A549 (cell line): ENCODE measurements around the gene CCDC40. TPM values are rescaled to one million over a fixed set of nuclear protein-coding genes. Genes with fewer than 3 reads are reported as not detected.

ENCODE experiments used
- ATAC-seq, 2 experiments: fragments of 200-7000 bp in 1 of 2; fragments of >200 bp in 1 of 2; cut with Nextera tagmentation in 1 of 2; cut with Tn5 transposase in 1 of 2; 3 replicates each; pipeline versions ENCODE4 v1.8.0 to v1.9.1; 2018 to 2020; ENCODE audit warnings: mild to moderate bottlenecking in 1 of 2, moderate library complexity in 1 of 2
- CTCF ChIA-PET: fragments of 300-600 bp; sonication (Branson Sonifier 250); formaldehyde crosslinking; extraction: SDS; loops from one replicate; lab custom pipeline; 2021; ENCODE audit warnings: antibody characterized with exemption, inconsistent platforms; lab: Yijun Ruan, JAX
- POLR2A ChIA-PET: fragments of 350-600 bp; formaldehyde crosslinking; extraction: SDS; loops from one replicate; lab custom pipeline; 2021; ENCODE audit warnings: antibody characterized with exemption, inconsistent platforms; lab: Yijun Ruan, JAX
- DNase-seq, 2 experiments: peaks; one replicate each; pipeline versions ENCODE4 v3.0.0 to v3.0.0-alpha.2; 2011 to 2016; ENCODE audit warnings: low read depth in 1 of 2, low spot score in 1 of 2
- FAIRE-seq: peaks from 2 replicates; lab custom pipeline; 2011; peaks lifted over from hg19 to GRCh38; lab: Jason Lieb, UNC
- H3K27ac ChIP-seq, 2 experiments: fragments of >200 bp; sonication (Bioruptor Twin); formaldehyde crosslinking; 3 replicates each; pipeline ENCODE4 v1.5.1; 2016 to 2017
- H3K4me1 ChIP-seq: fragments of >200 bp; sonication (Bioruptor Twin); formaldehyde crosslinking; 3 replicates; pipeline ENCODE4 v1.6.1; 2016
- H3K4me2 ChIP-seq: fragments of >200 bp; sonication (Bioruptor Twin); formaldehyde crosslinking; 3 replicates; pipeline ENCODE4 v1.6.1; 2016
- H3K4me3 ChIP-seq: fragments of >200 bp; sonication (Bioruptor Twin); formaldehyde crosslinking; 3 replicates; pipeline ENCODE4 v1.5.1; 2016
- H3K9me3 ChIP-seq: fragments of >200 bp; sonication (Bioruptor Twin); formaldehyde crosslinking; 3 replicates; pipeline ENCODE4 v1.6.1; 2016
- CHD4 ChIP-seq: fragments of 200-600 bp; sonication (generic); IDR thresholded peaks from 2 replicates; pipeline ENCODE4 v1.6.1; 2016; ENCODE audit warnings: antibody characterized with exemption, mild to moderate bottlenecking, borderline replicate concordance
- EHF ChIP-seq: fragments of 250-450 bp; sonication (Bioruptor Pico); IDR thresholded peaks from 2 replicates; pipeline ENCODE4 v1.5.0; 2020; ENCODE audit warnings: mild to moderate bottlenecking
- EHMT2 ChIP-seq: fragments of 200-600 bp; sonication (generic); IDR thresholded peaks from 2 replicates; pipeline ENCODE4 v1.6.1; 2016; ENCODE audit warnings: antibody characterized with exemption, low read depth, mild to moderate bottlenecking, moderate library complexity
- EP300 ChIP-seq, 2 experiments: fragments of >200 bp; sonication (Bioruptor Twin); formaldehyde crosslinking; IDR thresholded peaks; 2 replicates in 1 of 2; 3 replicates in 1 of 2; pipeline ENCODE4 v1.6.1; 2016 to 2017
- ESRRA ChIP-seq: fragments of 150-350 bp; IDR thresholded peaks from 2 replicates; pipeline ENCODE4 v1.6.1; 2014; ENCODE audit warnings: mild to moderate bottlenecking, low read length, borderline replicate concordance
- FOXS1 ChIP-seq: fragments of 250-450 bp; sonication (Bioruptor Pico); IDR thresholded peaks from 2 replicates; pipeline ENCODE4 v1.5.0; 2020; ENCODE audit warnings: mild to moderate bottlenecking, moderate library complexity
- HDAC2 ChIP-seq: fragments of 200-600 bp; sonication (generic); IDR thresholded peaks from 2 replicates; pipeline ENCODE4 v1.6.1; 2016
- HEYL ChIP-seq: fragments of 250-450 bp; sonication (Bioruptor Pico); IDR thresholded peaks from 2 replicates; pipeline ENCODE4 v1.8.0; 2021; ENCODE audit warnings: mild to moderate bottlenecking, moderate library complexity
- HOXA7 ChIP-seq: fragments of 250-450 bp; sonication (Bioruptor Pico); IDR thresholded peaks from 2 replicates; pipeline ENCODE4 v1.5.0; 2020; ENCODE audit warnings: mild to moderate bottlenecking, moderate library complexity
- HOXB13 ChIP-seq: fragments of 250-450 bp; sonication (Bioruptor Pico); IDR thresholded peaks from 2 replicates; pipeline ENCODE4 v1.5.0; 2020; ENCODE audit warnings: low read depth, mild to moderate bottlenecking, moderate library complexity
- HOXB5 ChIP-seq: fragments of 250-450 bp; sonication (Bioruptor Pico); IDR thresholded peaks from 2 replicates; pipeline ENCODE4 v1.5.0; 2020; ENCODE audit warnings: mild to moderate bottlenecking, moderate library complexity
- MAZ ChIP-seq: fragments of 150-350 bp; IDR thresholded peaks from 2 replicates; pipeline ENCODE4 v1.6.1; 2014; ENCODE audit warnings: antibody characterized with exemption, low read depth, low read length, borderline replicate concordance
- MYC ChIP-seq: IDR thresholded peaks from 2 replicates; pipeline ENCODE4 v1.6.1; 2012; ENCODE audit warnings: mild to moderate bottlenecking, inconsistent platforms, low read length, improper control_type of control experiment, borderline replicate concordance
- NR3C1 ChIP-seq: fragments of >200 bp; sonication (Bioruptor Twin); formaldehyde crosslinking; IDR thresholded peaks from 3 replicates; pipeline ENCODE4 v1.6.1; 2017
- PHF8 ChIP-seq: fragments of 200-600 bp; sonication (generic); IDR thresholded peaks from 2 replicates; pipeline ENCODE4 v1.6.1; 2016; ENCODE audit warnings: low read depth, mild to moderate bottlenecking, antibody characterized with exemption, moderate library complexity, borderline replicate concordance
- POLR2A ChIP-seq: IDR thresholded peaks from 2 replicates; pipeline ENCODE4 v1.6.1; 2012; ENCODE audit warnings: mild to moderate bottlenecking, low read length
- RAD21 ChIP-seq, 2 experiments: fragments of >200 bp in 1 of 2; sonication (Bioruptor Twin) in 1 of 2; formaldehyde crosslinking in 1 of 2; IDR thresholded peaks in 1 of 2; conservative IDR thresholded peaks in 1 of 2; 2 replicates in 1 of 2; 3 replicates in 1 of 2; pipeline ENCODE4 v1.6.1; 2012 to 2018; ENCODE audit warnings: inconsistent platforms in 1 of 2
- RARB ChIP-seq: fragments of 250-450 bp; sonication (Bioruptor Pico); IDR thresholded peaks from 2 replicates; pipeline ENCODE4 v1.8.0; 2021; ENCODE audit warnings: mild to moderate bottlenecking, moderate library complexity
- RCOR1 ChIP-seq: fragments of 150-350 bp; IDR thresholded peaks from 2 replicates; pipeline ENCODE4 v1.6.1; 2014; ENCODE audit warnings: antibody characterized with exemption, low read length, low read depth
- SMC3 ChIP-seq: fragments of >200 bp; sonication (Bioruptor Twin); formaldehyde crosslinking; IDR thresholded peaks from 3 replicates; pipeline ENCODE4 v1.6.1; 2018; ENCODE audit warnings: inconsistent platforms
- SREBF2 ChIP-seq: fragments of 450-650 bp; IDR thresholded peaks from 2 replicates; pipeline ENCODE4 v1.6.1; 2014; ENCODE audit warnings: mild to moderate bottlenecking, moderate library complexity
- TP53 ChIP-seq: fragments of 250-450 bp; sonication (Bioruptor Pico); IDR thresholded peaks from 2 replicates; pipeline ENCODE4 v1.5.0; 2021; ENCODE audit warnings: mild to moderate bottlenecking, moderate library complexity
- ZC3H11A ChIP-seq: fragments of 450-650 bp; IDR thresholded peaks from 2 replicates; pipeline ENCODE4 v1.6.1; 2014; ENCODE audit warnings: antibody characterized with exemption, mild to moderate bottlenecking
- ZFP36 ChIP-seq: fragments of 450-650 bp; IDR thresholded peaks from 2 replicates; pipeline ENCODE4 v1.6.1; 2014; ENCODE audit warnings: borderline replicate concordance; ENCODE audit not compliant: partially characterized antibody
- ZSCAN20 ChIP-seq: fragments of 250-450 bp; sonication (Bioruptor Pico); IDR thresholded peaks from 2 replicates; pipeline ENCODE4 v1.8.0; 2022; ENCODE audit warnings: mild to moderate bottlenecking, moderate library complexity
- WGBS: methylation state at CpG from one replicate; pipeline ENCODE4 v1.1.6; 2017; ENCODE audit errors: missing lambda C conversion rate; 5-methylcytosine and 5-hydroxymethylcytosine counted together
- polyA plus RNA-seq, 4 experiments: library from polyadenylated mRNA; depleted of rRNA in 3 of 4; stranded (reverse); fragments of >200 nt; fragmentation: RNase III in 1 of 4; extraction: RNeasy Plus Mini Kit Qiagen cat#74134 plus additional on column Dnase treatment in 1 of 4; gene quantifications; 2 replicates in 3 of 4; 3 replicates in 1 of 4; pipeline ENCODE4 v1.2.3, GENCODE V29; 2011 to 2017
- TF ChIP-seq, protein P1 (sequence below): fragments of 150-350 bp; IDR thresholded peaks from 2 replicates; pipeline ENCODE4 v1.6.1; 2014; ENCODE audit warnings: low read depth, mild to moderate bottlenecking, low read length
- TF ChIP-seq, protein P2 (sequence below): fragments of >200 bp; sonication (Bioruptor Twin); formaldehyde crosslinking; IDR thresholded peaks from 3 replicates; pipeline ENCODE4 v1.6.1; 2016
- TF ChIP-seq, protein P3 (sequence below): IDR thresholded peaks from 2 replicates; pipeline ENCODE4 v1.6.1; 2012
- TF ChIP-seq, protein P4 (sequence below): fragments of 450-650 bp; IDR thresholded peaks from 2 replicates; pipeline ENCODE4 v1.6.1; 2014; ENCODE audit warnings: antibody characterized with exemption
- TF ChIP-seq, protein P5 (sequence below): fragments of 250-450 bp; sonication (Bioruptor Pico); IDR thresholded peaks from 2 replicates; pipeline ENCODE4 v1.5.0; 2021; ENCODE audit warnings: mild to moderate bottlenecking, moderate library complexity, borderline replicate concordance

Gene CCDC40
- polyA plus RNA-seq, 2 of the 4 experiments (the other 2 are of a cell fraction), result 5.9 to 11.3 TPM

DNA sequence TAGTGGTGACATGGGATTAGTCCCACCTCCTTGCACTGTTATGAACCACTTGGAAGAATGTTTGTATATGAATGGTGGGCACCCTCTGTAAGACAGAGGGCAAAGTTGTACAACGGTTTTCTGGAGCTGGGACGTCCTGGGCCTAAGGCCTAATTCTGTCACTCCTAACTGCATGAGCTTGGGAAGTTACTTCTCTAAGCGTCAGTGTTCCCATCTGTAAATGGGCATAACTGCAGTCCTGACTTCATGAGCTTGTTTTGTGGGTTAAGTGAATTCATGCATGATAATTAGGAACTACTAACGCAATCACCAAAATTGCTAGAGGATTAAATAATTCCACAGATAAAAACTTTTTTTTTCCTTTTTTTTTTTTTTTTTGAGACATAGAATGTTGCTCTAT is 2.6 kb upstream of the CCDC40 start:
- Histone ChIP-seq H3K27ac (no peak overlapping the region), H3K4me1 (peaks cover 21% of the 10 kb centered on the region), H3K9me3 (no peaks in the 10 kb centered on the region), H3K4me2 (no peak overlapping the region), H3K4me3 (no peak overlapping the region)
- DNase-seq (no peak), FAIRE-seq (no peak), ATAC-seq (no peak)
- 94% methylated on average over 4 of the region's 4 CpGs for WGBS
- ChIA-PET CTCF (interaction anchor here (0.7 to 11.5 kb wide), 6 partner anchors 10 to 244 kb away, joined by 4 to 138 read pairs (median 4); partner anchors contain the start of gene GAA), POLR2A (interaction anchor here (0.9 kb wide), 1 partner anchor 10 kb away, joined by 4 read pairs; no protein-coding TSS in a partner anchor)
- TF ChIP-seq ZC3H11A (no peak), ZFP36 (no peak), MYC (no peak), EHF (CRISPR knock-in tag) (no peak), NR3C1 (no peak), EHMT2 (no peak), ESRRA (no peak), HOXB13 (no peak), SMC3 (no peak), SREBF2 (no peak), EP300 (IDR thresholded peaks at IDR 0.05) (no peak), ZSCAN20 (CRISPR knock-in tag) (no peak), RARB (no peak), POLR2A (no peak), MAZ (no peak)
- TF ChIP-seq, protein P1, sequence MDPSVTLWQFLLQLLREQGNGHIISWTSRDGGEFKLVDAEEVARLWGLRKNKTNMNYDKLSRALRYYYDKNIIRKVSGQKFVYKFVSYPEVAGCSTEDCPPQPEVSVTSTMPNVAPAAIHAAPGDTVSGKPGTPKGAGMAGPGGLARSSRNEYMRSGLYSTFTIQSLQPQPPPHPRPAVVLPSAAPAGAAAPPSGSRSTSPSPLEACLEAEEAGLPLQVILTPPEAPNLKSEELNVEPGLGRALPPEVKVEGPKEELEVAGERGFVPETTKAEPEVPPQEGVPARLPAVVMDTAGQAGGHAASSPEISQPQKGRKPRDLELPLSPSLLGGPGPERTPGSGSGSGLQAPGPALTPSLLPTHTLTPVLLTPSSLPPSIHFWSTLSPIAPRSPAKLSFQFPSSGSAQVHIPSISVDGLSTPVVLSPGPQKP, result no peak
- TF ChIP-seq, protein P2, sequence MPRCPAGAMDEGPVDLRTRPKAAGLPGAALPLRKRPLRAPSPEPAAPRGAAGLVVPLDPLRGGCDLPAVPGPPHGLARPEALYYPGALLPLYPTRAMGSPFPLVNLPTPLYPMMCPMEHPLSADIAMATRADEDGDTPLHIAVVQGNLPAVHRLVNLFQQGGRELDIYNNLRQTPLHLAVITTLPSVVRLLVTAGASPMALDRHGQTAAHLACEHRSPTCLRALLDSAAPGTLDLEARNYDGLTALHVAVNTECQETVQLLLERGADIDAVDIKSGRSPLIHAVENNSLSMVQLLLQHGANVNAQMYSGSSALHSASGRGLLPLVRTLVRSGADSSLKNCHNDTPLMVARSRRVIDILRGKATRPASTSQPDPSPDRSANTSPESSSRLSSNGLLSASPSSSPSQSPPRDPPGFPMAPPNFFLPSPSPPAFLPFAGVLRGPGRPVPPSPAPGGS, result no peak

DNA sequence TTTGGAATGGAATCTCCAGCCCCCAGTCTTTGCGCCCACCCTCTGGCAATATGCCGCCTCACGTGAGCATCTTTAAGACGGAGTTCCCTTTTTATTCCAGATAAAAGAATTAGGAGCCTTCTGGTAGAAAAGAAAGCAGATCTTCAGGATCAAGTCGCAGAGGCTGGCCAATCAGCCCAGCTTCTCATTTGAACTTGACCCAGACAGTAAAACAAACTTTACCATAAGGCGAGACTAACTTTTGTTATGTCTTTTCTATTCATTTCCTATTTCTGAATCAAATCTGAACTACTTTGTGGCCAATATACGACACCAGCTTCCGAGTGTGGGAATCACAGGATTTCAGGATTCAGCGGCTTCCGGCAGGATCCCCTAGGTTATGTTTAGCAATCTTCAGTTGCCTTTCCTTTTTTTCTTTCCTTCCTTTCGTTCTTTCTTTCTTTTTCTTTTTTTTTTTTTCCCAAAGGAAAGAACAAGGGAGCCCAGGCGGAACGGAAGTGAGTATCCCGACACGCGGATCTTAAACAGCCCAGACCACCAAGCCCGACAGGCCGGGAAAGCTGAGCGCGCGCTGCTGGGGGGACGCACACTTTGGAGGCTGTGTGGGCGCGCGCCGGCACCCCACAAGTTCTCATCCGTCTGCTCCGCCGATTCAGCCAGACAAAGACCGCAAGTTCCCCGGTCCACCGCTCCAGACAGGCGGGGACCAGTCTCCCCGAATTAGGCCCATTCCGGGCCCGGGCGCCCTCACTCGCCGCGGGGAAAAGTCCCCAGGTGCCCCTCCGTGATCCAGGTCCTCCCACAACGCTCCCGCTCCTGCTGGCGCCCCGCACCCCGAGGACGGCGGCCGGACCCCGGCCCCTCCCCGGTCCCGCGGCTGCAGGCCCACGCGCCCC is 1.4 kb upstream of the CCDC40 start:
- H3K9me3 ChIP-seq, result no peaks in the 10 kb centered on the region
- H3K4me2 ChIP-seq, result peak overlapping the region; percentile 91
- no peak for FAIRE-seq
- CTCF ChIA-PET, result interaction anchor here (0.6 to 11.5 kb wide), 6 partner anchors 9 to 347 kb away, joined by 3 to 138 read pairs (median 4); partner anchors contain the start of gene GAA
- peak overlapping the region; percentile 89 for H3K4me3 ChIP-seq
- peak overlapping the region; percentile 83 to 93 for H3K27ac ChIP-seq
- H3K4me1 ChIP-seq, result peaks cover 9% of the 10 kb centered on the region
- peak in 1 of 2 experiments; percentile 23; a peak in 3 of 6 replicates for ATAC-seq
- POLR2A ChIA-PET, result interaction anchor here (0.7 to 1.3 kb wide), 5 partner anchors 27 to 343 kb away, joined by 3 to 4 read pairs (median 3); partner anchors contain the start of genes CBX4 and GAA
- 10% methylated on average over 26 of the region's 55 CpGs for WGBS
- peak in 1 of 2 experiments; percentile 40 for DNase-seq
- TF ChIP-seq EHMT2, result no peak
- no peak for TF ChIP-seq TP53
- TF ChIP-seq SREBF2, result no peak
- TF ChIP-seq NR3C1, result no peak
- no peak for TF ChIP-seq ZFP36
- no peak for TF ChIP-seq CHD4
- no peak for TF ChIP-seq EP300 (IDR thresholded peaks at IDR 0.05)
- no peak for TF ChIP-seq RCOR1
- TF ChIP-seq FOXS1 (CRISPR knock-in tag), result no peak
- TF ChIP-seq HEYL (CRISPR knock-in tag), result no peak
- TF ChIP-seq PHF8, result peak; percentile 59
- TF ChIP-seq, protein P2, result no peak
- TF ChIP-seq HOXB5 (CRISPR knock-in tag), result no peak
- no peak for TF ChIP-seq HOXA7 (CRISPR knock-in tag)
- no peak for TF ChIP-seq ZC3H11A
- 0 out of 2 replicates have a peak, but pooled peaks have one; percentile 18 for TF ChIP-seq HDAC2
- TF ChIP-seq RAD21 (conservative IDR thresholded peaks at IDR 0.05 in 1 of 2, IDR thresholded peaks at IDR 0.05 in 1 of 2), result no peak
- TF ChIP-seq, protein P3, sequence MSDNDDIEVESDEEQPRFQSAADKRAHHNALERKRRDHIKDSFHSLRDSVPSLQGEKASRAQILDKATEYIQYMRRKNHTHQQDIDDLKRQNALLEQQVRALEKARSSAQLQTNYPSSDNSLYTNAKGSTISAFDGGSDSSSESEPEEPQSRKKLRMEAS, result peak; percentile 33; the same call in 1 of the 2 replicates
- TF ChIP-seq, protein P4, sequence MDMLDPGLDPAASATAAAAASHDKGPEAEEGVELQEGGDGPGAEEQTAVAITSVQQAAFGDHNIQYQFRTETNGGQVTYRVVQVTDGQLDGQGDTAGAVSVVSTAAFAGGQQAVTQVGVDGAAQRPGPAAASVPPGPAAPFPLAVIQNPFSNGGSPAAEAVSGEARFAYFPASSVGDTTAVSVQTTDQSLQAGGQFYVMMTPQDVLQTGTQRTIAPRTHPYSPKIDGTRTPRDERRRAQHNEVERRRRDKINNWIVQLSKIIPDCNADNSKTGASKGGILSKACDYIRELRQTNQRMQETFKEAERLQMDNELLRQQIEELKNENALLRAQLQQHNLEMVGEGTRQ, result no peak
- TF ChIP-seq, protein P5, sequence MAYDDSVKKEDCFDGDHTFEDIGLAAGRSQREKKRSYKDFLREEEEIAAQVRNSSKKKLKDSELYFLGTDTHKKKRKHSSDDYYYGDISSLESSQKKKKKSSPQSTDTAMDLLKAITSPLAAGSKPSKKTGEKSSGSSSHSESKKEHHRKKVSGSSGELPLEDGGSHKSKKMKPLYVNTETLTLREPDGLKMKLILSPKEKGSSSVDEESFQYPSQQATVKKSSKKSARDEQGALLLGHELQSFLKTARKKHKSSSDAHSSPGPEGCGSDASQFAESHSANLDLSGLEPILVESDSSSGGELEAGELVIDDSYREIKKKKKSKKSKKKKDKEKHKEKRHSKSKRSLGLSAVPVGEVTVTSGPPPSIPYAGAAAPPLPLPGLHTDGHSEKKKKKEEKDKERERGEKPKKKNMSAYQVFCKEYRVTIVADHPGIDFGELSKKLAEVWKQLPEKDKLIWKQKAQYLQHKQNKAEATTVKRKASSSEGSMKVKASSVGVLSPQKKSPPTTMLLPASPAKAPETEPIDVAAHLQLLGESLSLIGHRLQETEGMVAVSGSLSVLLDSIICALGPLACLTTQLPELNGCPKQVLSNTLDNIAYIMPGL (CRISPR knock-in tag), result no peak
